ENCODE results near the gene MPPED1.

GRCh38 chr22:43407591-43407990, 4.2 kb upstream of the MPPED1 start:
- TF ChIP-seq CTCF (conservative IDR thresholded peaks at IDR 0.05; ENCODE audit: low read length) (no peak), EZH2phosphoT487 (IDR thresholded peaks at IDR 0.05; ENCODE audit: borderline replicate concordance) (no peak)

All from Loucy (cell line).